Inferior parietal cortex (tissue), 1 donor: Measurements from ENCODE around the gene CDH23.

Source experiments
- DNase-seq: peaks from one replicate; pipeline ENCODE4 v3.0.0-alpha.2; 2016; ENCODE audit errors: extremely low spot score

The CDH23 gene

GRCh38 chr10:71687077-71687476 is 290.4 kb downstream of the CDH23 start:
- no peak for DNase-seq

- no peak for DNase-seq
Measured at GRCh38 chr10:71687480-71687879, 290.8 kb downstream of the CDH23 start.

- no peak for DNase-seq
Measured at GRCh38 chr10:71688256-71688655, 291.5 kb downstream of the CDH23 start.

GRCh38 chr10:71690094-71690720 is 293.5 kb downstream of the CDH23 start:
- no peak for DNase-seq

GRCh38 chr10:71691405-71691804 is 294.7 kb downstream of the CDH23 start:
- no peak for DNase-seq

GRCh38 chr10:71692598-71693306 is 296.0 kb downstream of the CDH23 start:
- no peak for DNase-seq

- no peak for DNase-seq
Measured at GRCh38 chr10:71693377-71693776, 296.7 kb downstream of the CDH23 start.

GRCh38 chr10:71694039-71694501 is 297.4 kb downstream of the CDH23 start:
- no peak for DNase-seq

GRCh38 chr10:71694567-71694968 is 297.8 kb downstream of the CDH23 start:
- DNase-seq, result peak; percentile 28

GRCh38 chr10:71695502-71696476 is 299.1 kb downstream of the CDH23 start:
- DNase-seq, result no peak

GRCh38 chr10:71696628-71697326 is 300.1 kb downstream of the CDH23 start:
- peak; percentile 48 for DNase-seq

GRCh38 chr10:71697938-71698709 is 301.4 kb downstream of the CDH23 start:
- DNase-seq, result no peak

GRCh38 chr10:71698737-71699136 is 302.0 kb downstream of the CDH23 start:
- no peak for DNase-seq

- DNase-seq, result no peak
Measured at GRCh38 chr10:71700731-71701368, 304.1 kb downstream of the CDH23 start.

- no peak for DNase-seq
Measured at GRCh38 chr10:71701496-71702132, 304.9 kb downstream of the CDH23 start.

- no peak for DNase-seq
Measured at GRCh38 chr10:71703577-71703976, 306.9 kb downstream of the CDH23 start.

GRCh38 chr10:71704816-71705215 is 308.1 kb downstream of the CDH23 start:
- DNase-seq, result no peak

GRCh38 chr10:71705582-71705981 is 308.9 kb downstream of the CDH23 start:
- DNase-seq, result no peak

- DNase-seq, result no peak
Measured at GRCh38 chr10:71706216-71707121, 309.7 kb downstream of the CDH23 start.
